Keratinocyte (primary cell): ENCODE results near the gene SCP2. TPM values are rescaled to one million over a fixed set of nuclear protein-coding genes. Genes with fewer than 3 reads are reported as not detected.
A peak's percentile ranks its signal among the peaks of the same experiment; 100 is the strongest.

Experiments used
- DNase-seq: peaks from one replicate; pipeline ENCODE4 v3.0.0-alpha.2; 2011; ENCODE audit warnings: low read depth, missing footprints, low spot score
- FAIRE-seq: peaks from 2 replicates; lab custom pipeline; 2011; peaks lifted over from hg19 to GRCh38; lab: Jason Lieb, UNC
- H2AFZ ChIP-seq: 2 replicates; pipeline ENCODE4 v1.6.0; 2012; ENCODE audit warnings: low read length, control low read depth, inconsistent platforms; ENCODE audit not compliant: control insufficient read depth
- H3K27ac ChIP-seq: 2 replicates; pipeline ENCODE4 v1.5.1; 2011; ENCODE audit warnings: low read length; ENCODE audit not compliant: control insufficient read depth, insufficient read depth
- H3K27me3 ChIP-seq: 3 replicates; pipeline ENCODE4 v1.6.0; 2011; ENCODE audit warnings: low read length; ENCODE audit not compliant: control insufficient read depth, insufficient read depth; ENCODE audit errors: extremely low read depth
- H3K36me3 ChIP-seq, 2 experiments: 2 replicates in 1 of 2; 3 replicates in 1 of 2; pipeline ENCODE4 v1.5.1; 2011; ENCODE audit warnings: low read length in 2 of 2, mild to moderate bottlenecking in 1 of 2; ENCODE audit not compliant: control insufficient read depth in 2 of 2, insufficient read depth in 2 of 2; ENCODE audit errors: extremely low read depth in 1 of 2
- H3K4me1 ChIP-seq: 3 replicates; pipeline ENCODE4 v1.5.1; 2011; ENCODE audit warnings: low read length; ENCODE audit not compliant: control insufficient read depth, insufficient read depth; ENCODE audit errors: extremely low read depth
- H3K4me2 ChIP-seq: 3 replicates; pipeline ENCODE4 v1.6.0; 2011; ENCODE audit warnings: low read depth, low read length; ENCODE audit not compliant: control insufficient read depth, insufficient read depth; ENCODE audit errors: extremely low read depth
- H3K4me3 ChIP-seq, 3 experiments: fragments of 200-600 bp in 1 of 3; sonication (generic) in 1 of 3; 2 replicates in 2 of 3; 3 replicates in 1 of 3; pipeline ENCODE4 v1.5.1; 2011 to 2016; ENCODE audit warnings: low read length in 3 of 3, mild to moderate bottlenecking in 3 of 3, control low read depth in 2 of 3, inconsistent platforms in 1 of 3, low read depth in 1 of 3, mixed read lengths in 1 of 3, mixed run types in 1 of 3, moderate library complexity in 1 of 3; ENCODE audit not compliant: control insufficient read depth in 2 of 3, insufficient read depth in 2 of 3; ENCODE audit errors: extremely low read depth in 1 of 3
- H3K79me2 ChIP-seq: 2 replicates; pipeline ENCODE4 v1.6.0; 2012; ENCODE audit warnings: low read length; ENCODE audit not compliant: control insufficient read depth, insufficient read depth
- H3K9ac ChIP-seq: 3 replicates; pipeline ENCODE4 v1.6.0; 2011; ENCODE audit warnings: low read length; ENCODE audit not compliant: control insufficient read depth, insufficient read depth; ENCODE audit errors: extremely low read depth
- H3K9me1 ChIP-seq: 3 replicates; pipeline ENCODE4 v1.6.0; 2011; ENCODE audit warnings: low read length; ENCODE audit not compliant: control insufficient read depth, insufficient read depth; ENCODE audit errors: extremely low read depth
- H3K9me3 ChIP-seq: 2 replicates; pipeline ENCODE4 v1.5.1; 2012; ENCODE audit warnings: low read depth, low read length; ENCODE audit not compliant: control insufficient read depth
- H4K20me1 ChIP-seq: 3 replicates; pipeline ENCODE4 v1.6.0; 2011; ENCODE audit warnings: low read length; ENCODE audit not compliant: control insufficient read depth, insufficient read depth; ENCODE audit errors: extremely low read depth
- CTCF ChIP-seq, 3 experiments: IDR thresholded peaks in 1 of 3; conservative IDR thresholded peaks in 1 of 3; optimal IDR thresholded peaks in 1 of 3; 2 replicates in 2 of 3; 3 replicates in 1 of 3; pipeline versions ENCODE3 to v1.5.1; 2011; ENCODE audit warnings: low read length in 3 of 3, mild to moderate bottlenecking in 3 of 3, moderate library complexity in 2 of 3, control low read depth in 1 of 3, inconsistent platforms in 1 of 3; ENCODE audit not compliant: insufficient read depth in 2 of 3; ENCODE audit errors: extremely low read depth in 1 of 3
- EZH2 ChIP-seq: IDR thresholded peaks from one replicate; pipeline ENCODE4 v1.6.1; 2012; ENCODE audit warnings: inconsistent platforms, mild to moderate bottlenecking, low read length, moderate library complexity
- dilution Hi-C: fragments of 300-500 bp; cut with MboI; formaldehyde crosslinking; loops from one replicate; pipeline ENCODE4 v1.7.0; 2020; ENCODE audit warnings: low sequenced_read_pairs; ENCODE audit not compliant: extremely low pct_ligation_motif_present
- polyA minus RNA-seq, 3 experiments: library from RNA; depleted of rRNA, polyadenylated mRNA; stranded (reverse); fragments of >200 nt; gene quantifications; 1 replicate in 1 of 3; 2 replicates in 1 of 3; 3 replicates in 1 of 3; pipeline ENCODE4 v1.2.3, GENCODE V29; 2011
- polyA plus RNA-seq, 5 experiments: library from polyadenylated mRNA; depleted of rRNA in 3 of 5; stranded (reverse) in 3 of 5; stranded (forward) in 1 of 5; unstranded in 1 of 5; fragments of >200 nt; gene quantifications; 1 replicate in 1 of 5; 2 replicates in 3 of 5; 3 replicates in 1 of 5; pipeline versions ENCODE4 v1.2.1 to v1.2.3, GENCODE V29; 2011 to 2012; ENCODE audit warnings: missing spikeins in 2 of 5, low read depth in 1 of 5, low replicate concordance in 1 of 5

SCP2 gene, protein sequence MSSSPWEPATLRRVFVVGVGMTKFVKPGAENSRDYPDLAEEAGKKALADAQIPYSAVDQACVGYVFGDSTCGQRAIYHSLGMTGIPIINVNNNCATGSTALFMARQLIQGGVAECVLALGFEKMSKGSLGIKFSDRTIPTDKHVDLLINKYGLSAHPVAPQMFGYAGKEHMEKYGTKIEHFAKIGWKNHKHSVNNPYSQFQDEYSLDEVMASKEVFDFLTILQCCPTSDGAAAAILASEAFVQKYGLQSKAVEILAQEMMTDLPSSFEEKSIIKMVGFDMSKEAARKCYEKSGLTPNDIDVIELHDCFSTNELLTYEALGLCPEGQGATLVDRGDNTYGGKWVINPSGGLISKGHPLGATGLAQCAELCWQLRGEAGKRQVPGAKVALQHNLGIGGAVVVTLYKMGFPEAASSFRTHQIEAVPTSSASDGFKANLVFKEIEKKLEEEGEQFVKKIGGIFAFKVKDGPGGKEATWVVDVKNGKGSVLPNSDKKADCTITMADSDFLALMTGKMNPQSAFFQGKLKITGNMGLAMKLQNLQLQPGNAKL
- 75.0 to 116 TPM (median 84.1 TPM) in 3 replicates for polyA plus RNA-seq
- 106 TPM for polyA plus RNA-seq (2011; ENCODE audit: low read depth)
- 84.6 and 132 TPM in 2 replicates for polyA plus RNA-seq (2011; cell fraction: cytosol; rRNA removed)
- 50.7 and 69.9 TPM in 2 replicates for polyA plus RNA-seq (2011; cell fraction: nucleus; rRNA removed)
- polyA plus RNA-seq (2012; ENCODE audit: low replicate concordance): 90.3 and 91.1 TPM in 2 replicates
- 26.0 to 62.6 TPM (median 26.9 TPM) in 3 replicates for polyA minus RNA-seq
- polyA minus RNA-seq (2011; cell fraction: cytosol; rRNA and poly(A)+ RNA removed): 35.1 TPM
- polyA minus RNA-seq (2011; cell fraction: nucleus; rRNA and poly(A)+ RNA removed): 17.1 and 35.3 TPM in 2 replicates

DNA sequence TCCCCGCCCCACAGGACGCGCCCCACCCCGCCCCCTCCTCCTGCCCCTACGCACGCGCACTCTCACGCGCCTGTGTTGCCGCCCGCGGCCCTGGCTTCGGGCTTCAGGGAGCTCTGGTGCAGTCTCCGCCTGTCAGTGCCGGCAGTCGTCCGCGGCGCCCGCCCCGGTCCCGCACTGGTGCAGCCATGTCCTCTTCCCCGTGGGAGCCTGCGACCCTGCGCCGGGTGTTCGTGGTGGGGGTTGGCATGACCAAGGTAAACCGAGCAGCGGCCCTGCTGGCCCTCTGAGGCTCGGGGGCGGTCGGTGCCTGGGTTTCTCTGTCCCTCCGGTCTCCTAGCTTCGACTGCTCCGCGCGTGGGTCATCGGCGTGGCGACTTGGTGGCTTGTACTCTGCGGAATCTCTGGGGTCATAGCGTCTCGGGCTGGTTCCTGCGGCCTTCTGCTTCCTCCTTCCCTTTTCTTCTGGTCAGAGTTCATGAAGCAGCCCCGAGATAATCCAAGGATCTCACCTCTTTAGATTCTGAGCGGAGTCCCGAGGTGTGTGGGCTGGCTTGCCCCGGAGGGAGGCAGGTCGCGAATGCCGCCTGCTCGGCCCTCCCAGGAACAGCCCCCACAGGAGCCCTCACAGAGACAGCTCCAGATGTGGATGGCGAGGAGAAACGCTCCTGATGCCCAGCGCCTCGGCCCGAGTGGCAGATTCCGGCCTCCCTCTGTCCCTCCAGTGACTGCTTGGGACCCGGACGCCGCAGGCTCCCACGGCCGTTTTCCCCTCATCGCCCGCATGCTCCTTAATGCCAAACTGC lies at the start of gene SCP2:
SCP2 (plus strand) TSS at position 65 of the 803 bp plus-strand sequence; CDS start at position 186, 121 bp downstream.
- no peaks in the 10 kb centered on the region for H3K9me3 ChIP-seq
- H3K4me3 ChIP-seq: peak within 1 kb of the TSS; percentile 81 to 94 (median 82)
- dilution Hi-C loops: no loop called here
- FAIRE-seq: no peak
- peaks cover 6% of the 10 kb centered on the region for H3K4me1 ChIP-seq
- no peaks in the 10 kb centered on the region for H3K79me2 ChIP-seq
- DNase-seq: peak; percentile 38
- H4K20me1 ChIP-seq: no peaks in the 10 kb centered on the region
- H3K9me1 ChIP-seq: no peaks in the 10 kb centered on the region
- H3K27me3 ChIP-seq: no peaks in the 10 kb centered on the region
- H3K9ac ChIP-seq: peak within 1 kb of the TSS; percentile 81
- TF ChIP-seq EZH2 (no peak), CTCF (optimal IDR thresholded peaks at IDR 0.05 in 1 of 3, IDR thresholded peaks at IDR 0.05 in 1 of 3, conservative IDR thresholded peaks at IDR 0.05 in 1 of 3; ENCODE audit: extremely low read depth in 1 of 3, insufficient read depth in 2 of 3, low read length in 3 of 3) (no peak)
- peak within 1 kb of the TSS; percentile 96 for H2AFZ ChIP-seq
- no peaks in the 10 kb centered on the region for H3K36me3 ChIP-seq
- peak within 1 kb of the TSS; percentile 24 for H3K27ac ChIP-seq
- peak within 1 kb of the TSS; percentile 94 for H3K4me2 ChIP-seq

GRCh38 chr1:52877554-52877953 lies 49.5 kb upstream of the SCP2 start:
- dilution Hi-C loops: no loop called here
- Histone ChIP-seq H3K4me2 (no peak overlapping the region), H3K9me1 (no peaks in the 10 kb centered on the region), H4K20me1 (no peaks in the 10 kb centered on the region), H3K4me3 (no peak overlapping the region), H2AFZ (no peak overlapping the region), H3K27ac (no peak overlapping the region), H3K4me1 (no peaks in the 10 kb centered on the region), H3K79me2 (no peaks in the 10 kb centered on the region), H3K9me3 (no peaks in the 10 kb centered on the region), H3K27me3 (no peaks in the 10 kb centered on the region), H3K36me3 (no peaks in the 10 kb centered on the region), H3K9ac (no peak overlapping the region)
- FAIRE-seq: no peak
- no peak for DNase-seq
- TF ChIP-seq CTCF (optimal IDR thresholded peaks at IDR 0.05 in 1 of 3, IDR thresholded peaks at IDR 0.05 in 1 of 3, conservative IDR thresholded peaks at IDR 0.05 in 1 of 3; ENCODE audit: extremely low read depth in 1 of 3, insufficient read depth in 2 of 3, low read length in 3 of 3) (no peak), EZH2 (no peak)
